NCI-H2029 (cell line): ENCODE results near the gene PLEKHH1.
"Not testable (repeated sequence)": the region's sequence is repeated elsewhere in the genome, so short reads cannot be mapped to it uniquely, and the experiment has no call there.

Experiments used
- DNase-seq: peaks from one replicate; lab custom pipeline; 2025; lab: John Stamatoyannopoulos, UW

The PLEKHH1 gene

DNA sequence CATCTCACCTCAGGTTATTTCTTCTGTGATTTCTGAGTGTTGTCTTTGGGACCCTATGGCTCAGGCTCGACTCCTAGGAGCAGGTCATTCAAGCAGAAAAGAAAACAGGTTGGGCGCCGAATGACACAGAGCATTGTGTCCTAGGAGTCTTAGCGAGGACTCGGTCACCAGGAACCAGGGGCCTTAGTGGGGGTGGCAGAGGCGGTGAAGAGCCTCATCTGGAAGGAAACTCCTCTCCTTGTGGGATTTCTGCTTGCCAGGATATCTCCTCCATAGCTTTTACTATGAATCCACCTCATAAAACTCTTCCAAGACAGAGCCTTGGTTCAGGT, 630 bp downstream of the PLEKHH1 start:
- DNase-seq = no peak

DNA sequence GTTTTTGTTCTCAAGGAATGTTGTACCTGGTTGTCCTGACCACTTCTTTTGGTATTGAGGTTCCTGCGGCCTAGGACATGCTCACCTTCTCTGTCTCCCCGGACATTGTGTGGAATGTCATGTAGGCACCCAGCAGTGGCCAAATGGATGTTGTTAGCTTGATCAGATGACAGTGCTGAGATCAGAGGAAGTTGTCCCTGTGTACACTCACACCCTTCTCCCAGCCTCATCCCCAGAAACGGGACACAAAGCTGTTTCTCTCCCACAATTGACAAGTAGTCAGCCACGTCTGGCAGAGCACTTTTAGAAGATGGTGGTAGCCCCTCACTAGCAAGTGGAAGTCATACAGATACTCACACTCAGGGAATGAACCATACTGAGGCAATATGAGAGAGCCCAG, 3.0 kb downstream of the PLEKHH1 start:
- no peak for DNase-seq

DNA sequence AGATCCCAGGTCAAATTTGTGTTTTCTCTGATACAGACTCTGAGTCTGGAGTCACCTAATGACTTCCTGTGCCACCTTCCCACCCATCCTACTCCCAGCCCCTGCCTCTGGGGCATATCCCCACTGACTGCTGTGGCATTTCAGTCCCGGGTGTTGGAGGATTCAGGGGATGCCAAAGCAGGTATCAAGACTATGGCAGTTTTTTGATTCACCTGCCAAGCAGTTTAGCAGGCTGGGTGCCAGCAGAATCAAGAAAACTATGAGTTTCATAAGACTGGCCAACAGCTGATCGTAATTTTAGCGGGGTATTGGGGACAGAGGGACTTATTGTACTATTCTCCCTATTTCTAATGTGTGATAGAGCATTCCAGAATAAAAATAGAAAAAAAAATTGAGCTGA, 4.6 kb downstream of the PLEKHH1 start:
- DNase-seq = no peak

DNA sequence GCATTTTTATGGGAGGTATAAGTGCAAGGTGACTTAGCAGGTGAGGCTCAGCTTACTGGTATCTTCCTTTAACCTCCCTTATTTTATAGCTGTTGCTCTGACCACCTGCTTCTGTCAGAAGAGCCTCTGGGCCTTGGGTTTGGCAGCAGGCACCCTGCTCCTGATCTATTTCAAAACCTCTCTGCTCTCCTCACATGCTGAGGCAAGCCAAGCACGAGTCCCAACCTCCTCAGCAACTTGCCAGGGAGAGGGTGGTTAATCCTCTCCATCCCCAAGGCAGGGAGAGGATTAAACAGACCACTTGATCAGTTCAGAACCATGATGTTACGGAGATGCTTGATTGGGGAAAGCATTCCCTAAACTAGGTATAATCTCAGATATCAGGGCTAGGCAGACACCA, 5.4 kb downstream of the PLEKHH1 start:
- no peak for DNase-seq

DNA sequence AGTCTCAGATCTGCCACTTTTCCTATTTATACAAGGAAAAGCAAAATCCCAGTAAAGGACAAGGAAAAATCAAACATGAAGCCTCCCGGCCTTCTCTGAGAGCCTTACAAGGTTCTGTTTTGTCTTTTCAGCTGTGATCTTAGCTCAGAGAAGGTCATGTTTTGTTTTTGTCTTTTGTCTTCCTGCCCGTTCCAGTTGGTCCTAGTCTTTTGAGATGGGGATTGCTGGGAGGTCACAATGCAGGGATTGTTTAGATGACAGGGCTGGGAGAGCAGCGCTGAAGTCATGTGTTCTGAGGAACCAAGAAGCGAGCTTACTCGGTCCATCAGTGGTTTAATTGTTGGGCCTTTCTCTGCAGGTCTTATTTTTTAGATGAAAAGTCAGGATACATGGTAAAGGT, 6.0 kb downstream of the PLEKHH1 start:
- DNase-seq = no peak

DNA sequence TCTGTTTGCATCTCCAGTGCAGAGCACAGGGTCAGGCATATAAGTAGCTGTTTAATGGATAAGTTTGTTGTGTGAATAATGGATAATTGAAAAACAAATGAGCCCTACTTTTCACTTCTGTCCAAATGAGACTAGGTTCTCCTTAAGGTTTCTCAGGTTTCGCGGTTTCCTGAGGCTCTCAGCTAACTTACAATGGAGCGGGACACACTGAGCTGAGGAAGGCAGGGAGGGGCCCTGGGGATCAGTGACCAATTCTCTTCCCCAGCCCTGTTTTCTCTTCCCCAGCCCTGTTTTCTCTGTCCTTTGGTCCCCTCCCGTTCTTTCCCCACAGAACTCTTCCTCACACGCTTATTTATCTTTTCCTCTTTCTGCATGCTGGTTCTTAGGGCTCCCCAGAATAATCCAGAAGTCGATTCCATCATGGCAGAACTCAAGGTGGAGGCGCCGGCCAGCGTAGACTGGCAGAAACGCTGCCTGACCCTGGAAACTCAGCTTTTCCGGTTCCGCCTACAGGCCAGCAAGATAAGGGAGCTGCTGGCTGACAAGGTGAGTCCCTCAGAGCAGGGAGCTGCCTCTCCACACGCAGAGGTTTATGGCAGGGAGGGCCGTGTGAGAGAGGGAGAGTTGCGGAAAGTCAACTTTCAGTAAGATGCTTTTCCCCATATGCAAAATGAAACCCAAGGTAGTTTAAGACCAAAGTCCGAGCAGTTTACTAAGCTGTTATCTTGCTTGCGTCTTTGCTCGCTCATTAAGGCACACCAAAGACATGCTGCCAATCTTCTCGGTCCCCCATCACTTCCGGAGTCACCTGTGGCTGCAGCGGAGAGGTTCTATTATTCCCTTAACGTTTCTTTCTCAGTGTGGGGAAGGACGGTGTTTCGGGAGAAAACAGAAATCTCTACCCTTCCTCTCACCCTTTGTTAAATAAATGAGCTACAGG, 8.6 kb downstream of the PLEKHH1 start:
- no peak for DNase-seq

DNA sequence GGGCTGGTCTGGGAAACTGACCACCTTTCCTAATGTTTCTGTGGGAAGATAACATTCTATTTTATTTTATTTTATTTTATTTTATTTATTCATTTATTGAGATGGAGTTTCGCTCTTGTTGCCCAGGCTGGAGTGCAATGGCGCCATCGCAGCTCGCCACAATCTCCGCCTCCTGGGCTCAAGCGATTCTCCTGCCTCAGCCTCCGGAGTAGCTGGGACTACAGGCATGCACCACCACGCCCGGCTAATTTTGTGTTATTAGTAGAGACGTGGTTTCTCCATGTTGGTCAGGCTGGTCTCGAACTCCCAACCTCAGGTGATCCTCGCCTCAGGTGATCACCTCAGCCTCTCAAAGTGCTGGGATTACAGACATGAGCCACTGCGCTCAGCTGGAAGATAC, 9.5 kb downstream of the PLEKHH1 start:
- DNase-seq = not testable (repeated sequence)

DNA sequence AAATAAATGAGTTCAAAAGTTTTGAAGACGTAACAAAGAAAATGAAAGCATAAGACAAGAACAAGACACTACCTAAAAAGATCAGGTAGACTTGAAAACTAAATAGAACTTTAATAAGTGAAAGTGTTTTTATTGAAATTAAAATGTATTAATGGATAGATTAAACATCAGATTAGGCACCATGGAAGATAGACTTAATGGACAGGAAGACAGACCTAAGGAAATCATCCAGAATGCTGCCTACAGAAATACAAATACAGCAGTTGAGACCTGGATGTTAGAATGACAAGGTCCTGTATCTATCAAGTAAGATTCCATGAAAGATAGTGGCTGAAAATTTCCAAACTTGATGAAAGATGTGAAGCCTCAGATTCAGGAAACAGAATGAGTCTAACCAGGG, 11.5 kb downstream of the PLEKHH1 start:
- no peak for DNase-seq

DNA sequence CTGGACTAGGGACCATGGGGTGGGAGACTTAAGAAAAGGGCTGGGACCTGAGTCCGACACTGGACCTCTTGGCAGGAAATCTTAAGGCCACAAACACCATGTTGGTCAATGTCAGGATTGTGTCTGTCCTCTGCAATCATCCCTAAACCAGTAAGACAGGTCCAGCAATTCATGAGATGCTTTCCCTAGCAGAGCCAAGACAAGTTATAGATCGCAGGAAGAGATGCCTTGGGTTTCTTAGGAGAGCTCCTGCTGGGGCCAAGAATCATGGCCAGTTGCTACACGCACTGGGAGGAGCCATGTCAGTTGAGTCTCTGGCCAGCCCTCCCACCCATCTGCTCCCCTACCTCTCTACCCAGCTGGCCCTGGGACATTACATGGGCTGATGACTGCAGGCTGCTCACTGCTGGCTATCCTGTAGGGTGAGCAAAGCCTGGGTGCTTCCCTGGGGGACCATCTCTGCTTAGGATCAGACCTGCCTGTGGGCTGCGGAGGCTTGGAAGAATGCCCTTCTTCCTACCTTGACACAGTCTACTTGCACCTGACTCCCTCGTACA, 14.2 kb downstream of the PLEKHH1 start:
- no peak for DNase-seq

DNA sequence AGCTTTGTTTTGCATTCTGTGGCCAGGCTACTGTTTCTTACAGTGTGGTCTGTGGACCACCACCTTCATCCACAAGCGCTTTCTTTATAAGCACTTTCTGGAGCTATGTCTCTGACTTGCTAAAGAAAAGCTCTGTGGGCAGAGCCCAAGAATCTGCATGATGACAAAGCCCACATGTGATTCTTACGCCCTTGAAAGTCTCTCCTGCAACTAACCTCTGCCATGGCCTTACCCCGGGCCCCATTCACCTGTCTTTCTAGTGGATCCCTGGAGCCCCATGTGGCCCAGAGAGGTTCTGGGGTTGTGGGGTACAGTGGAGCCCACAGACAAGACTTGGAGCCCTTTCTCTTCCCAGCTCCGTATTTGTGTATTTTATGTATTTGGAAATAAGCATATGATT, 16.6 kb downstream of the PLEKHH1 start:
- no peak for DNase-seq

DNA sequence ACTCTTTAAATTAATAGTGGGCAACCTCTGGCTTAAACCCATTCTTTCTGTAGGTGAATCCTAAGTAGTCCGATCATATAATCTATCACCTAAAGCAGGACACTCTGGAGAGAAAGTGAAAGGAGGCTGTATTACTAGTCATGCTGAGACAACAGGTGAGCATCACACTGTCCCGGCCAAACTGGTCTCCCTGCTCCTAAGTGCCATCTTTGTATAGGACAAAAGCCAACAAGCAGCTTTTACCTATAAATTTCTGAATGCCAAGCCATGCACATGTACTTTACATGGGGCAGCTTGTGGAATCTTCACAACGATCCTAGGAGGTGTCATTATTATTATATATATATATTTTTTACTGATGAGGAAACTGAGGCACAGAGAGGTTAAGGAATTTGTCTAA, 18.0 kb downstream of the PLEKHH1 start:
- DNase-seq = no peak

DNA sequence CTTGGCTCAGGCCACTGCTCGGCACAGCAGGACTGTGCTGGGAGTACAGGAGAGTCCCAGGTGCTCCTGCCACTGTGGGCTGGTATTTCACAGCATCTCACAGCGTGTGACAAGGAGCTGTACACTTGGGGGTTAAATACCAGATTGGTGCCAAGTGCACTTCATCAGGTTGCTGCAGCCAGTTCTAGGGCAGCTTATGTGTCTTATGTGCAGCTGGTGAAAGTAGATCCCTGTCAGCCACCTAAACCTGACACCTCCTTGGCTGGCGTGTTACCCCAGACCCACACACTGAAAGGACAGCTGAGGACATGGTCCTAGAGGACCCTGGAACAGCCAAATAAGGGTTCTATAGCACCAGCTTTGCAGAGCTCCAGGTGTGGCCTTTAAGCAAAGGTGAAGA, 18.9 kb downstream of the PLEKHH1 start:
- peak; percentile 56 for DNase-seq

DNA sequence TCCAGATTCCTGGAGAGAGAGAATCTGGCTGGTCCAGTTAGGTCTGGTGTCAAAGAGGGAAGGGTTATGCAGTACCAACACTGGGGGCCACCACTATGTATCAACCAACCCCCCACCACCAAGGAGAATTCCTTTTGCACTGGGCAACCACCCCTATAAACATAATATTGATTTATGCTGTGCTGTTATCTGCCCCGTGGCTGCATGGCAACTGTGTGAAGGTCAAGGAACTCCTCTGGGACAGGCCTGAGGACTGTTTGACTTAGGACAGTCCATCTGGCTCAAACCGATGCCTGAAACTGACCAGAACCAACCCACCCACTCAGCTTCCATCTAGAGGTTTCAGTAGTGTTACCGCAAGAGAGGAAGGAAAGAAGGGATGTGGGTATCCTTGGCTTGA, 20.5 kb downstream of the PLEKHH1 start:
- DNase-seq = no peak

DNA sequence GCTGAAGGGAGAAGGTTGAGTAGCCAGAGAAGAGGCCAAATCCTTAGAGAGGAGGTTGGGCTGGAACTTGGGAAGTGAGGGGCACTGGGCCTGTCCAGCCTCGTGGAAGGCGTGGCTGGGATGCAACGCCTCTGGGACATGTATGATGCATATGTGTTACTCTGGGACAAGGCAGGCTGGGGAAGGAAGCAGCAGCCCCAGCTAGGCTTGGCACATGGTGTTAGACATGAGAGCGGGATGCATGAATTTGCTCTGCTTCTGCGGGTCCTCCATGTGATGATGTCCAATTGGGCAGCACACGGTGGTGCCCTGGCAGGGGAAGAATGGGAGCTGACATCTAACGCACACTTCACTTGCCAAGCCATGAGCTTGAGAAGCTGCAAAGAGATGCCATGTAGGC, 21.3 kb downstream of the PLEKHH1 start:
- DNase-seq = no peak

DNA sequence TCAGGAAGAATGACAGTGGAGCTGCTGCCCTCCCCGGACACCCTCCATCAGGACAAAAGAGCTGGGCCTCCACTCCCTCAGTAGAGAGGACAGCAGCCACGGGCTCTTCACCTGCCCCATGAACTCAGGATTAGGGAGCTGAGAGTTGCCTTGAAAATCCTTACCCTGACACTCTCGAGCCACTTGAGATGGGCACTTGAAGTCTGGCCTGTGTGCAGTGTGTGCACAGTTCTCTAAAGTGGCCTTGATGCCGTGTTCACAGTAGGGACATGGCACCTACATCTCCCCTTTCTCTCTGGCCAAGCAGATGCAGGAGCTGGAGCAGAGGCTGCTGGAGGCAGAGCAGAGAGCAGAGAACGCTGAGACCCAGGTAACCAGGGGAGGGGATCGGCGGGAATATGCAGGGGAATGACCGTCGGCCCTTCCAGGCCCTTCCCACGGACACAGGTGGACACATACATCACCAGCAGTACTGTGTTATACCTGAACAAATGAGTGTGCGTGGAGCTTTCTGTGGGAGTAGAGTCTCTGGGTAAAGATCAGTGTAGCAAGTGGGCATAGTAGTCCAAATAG, 22.5 kb downstream of the PLEKHH1 start:
- DNase-seq = no peak

DNA sequence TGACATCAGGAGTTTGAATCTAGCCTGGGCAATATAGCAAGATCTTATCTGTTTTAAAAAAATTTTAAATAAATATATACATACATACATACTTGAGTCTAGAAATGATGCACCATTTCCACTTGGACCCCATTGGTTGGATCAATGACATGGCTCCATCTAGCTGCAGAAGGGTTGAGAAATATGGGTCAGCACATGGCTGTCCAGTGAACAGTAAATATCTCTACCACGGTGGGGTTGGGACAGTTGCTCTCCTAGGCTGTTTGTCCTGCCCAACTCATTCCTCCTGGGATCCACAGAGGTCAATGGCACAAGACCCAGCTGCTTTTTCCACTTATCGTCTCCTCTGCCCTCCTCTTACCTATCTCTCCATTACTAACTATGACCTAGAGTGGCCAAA, 23.6 kb downstream of the PLEKHH1 start:
- no peak for DNase-seq

DNA sequence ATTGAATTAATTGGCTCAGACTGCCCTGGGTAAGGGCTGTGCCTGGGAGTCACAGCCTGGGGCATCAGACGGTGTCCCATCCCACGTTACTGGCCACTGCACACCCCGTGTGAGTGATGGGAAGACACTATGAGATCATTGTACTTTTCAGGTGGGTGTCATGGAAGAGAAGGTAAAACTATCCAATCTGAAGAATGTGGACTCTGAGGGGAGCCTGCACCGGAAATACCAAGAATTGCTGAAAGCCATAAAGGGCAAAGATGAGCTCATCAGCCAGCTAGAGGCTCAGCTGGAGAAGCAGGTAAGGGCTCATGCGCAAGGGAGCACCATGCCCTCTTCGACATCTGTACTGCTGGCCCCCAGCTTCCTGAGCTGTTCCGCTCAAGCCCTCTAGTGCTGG, 24.0 kb downstream of the PLEKHH1 start:
- no peak for DNase-seq

DNA sequence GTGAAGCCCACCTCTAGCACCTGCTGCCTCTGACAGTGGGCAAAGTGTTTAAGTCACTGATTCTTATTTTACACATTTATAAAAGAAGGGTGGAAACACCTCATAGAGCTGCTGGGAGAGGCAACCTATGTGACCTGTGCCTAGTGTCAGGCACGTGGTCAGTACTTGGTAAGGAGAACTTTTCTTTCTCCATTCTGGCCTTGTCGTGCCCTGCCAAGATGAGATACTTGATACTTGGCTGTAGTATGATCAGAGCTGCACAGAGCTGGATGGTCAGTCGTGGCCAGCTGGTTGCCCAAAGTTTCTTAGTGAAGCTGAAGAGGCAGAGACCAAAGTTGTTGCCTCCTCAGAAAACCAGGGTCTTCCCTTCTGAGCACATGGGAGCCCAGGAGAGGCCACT, 24.6 kb downstream of the PLEKHH1 start:
- DNase-seq = no peak

DNA sequence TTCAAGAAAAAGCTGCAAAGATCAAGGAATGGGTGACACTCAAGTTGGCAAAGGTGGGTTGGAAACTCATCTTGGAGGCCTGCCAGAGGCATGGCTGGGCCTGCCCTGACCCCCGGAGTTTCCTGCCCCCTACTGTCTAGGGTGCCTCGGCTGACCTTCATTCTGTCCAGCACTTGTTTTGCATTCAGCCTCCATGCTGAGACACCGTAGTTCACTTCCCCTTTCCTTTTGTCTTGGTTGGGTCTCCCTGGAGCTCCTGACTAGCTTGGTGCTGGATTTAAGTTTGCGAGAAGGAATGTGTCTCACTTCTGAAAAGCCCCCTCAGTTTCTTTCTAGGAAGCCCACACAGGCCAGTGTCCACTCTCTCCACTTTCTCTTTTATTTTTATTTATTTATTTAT, 26.5 kb downstream of the PLEKHH1 start:
- DNase-seq = no peak

DNA sequence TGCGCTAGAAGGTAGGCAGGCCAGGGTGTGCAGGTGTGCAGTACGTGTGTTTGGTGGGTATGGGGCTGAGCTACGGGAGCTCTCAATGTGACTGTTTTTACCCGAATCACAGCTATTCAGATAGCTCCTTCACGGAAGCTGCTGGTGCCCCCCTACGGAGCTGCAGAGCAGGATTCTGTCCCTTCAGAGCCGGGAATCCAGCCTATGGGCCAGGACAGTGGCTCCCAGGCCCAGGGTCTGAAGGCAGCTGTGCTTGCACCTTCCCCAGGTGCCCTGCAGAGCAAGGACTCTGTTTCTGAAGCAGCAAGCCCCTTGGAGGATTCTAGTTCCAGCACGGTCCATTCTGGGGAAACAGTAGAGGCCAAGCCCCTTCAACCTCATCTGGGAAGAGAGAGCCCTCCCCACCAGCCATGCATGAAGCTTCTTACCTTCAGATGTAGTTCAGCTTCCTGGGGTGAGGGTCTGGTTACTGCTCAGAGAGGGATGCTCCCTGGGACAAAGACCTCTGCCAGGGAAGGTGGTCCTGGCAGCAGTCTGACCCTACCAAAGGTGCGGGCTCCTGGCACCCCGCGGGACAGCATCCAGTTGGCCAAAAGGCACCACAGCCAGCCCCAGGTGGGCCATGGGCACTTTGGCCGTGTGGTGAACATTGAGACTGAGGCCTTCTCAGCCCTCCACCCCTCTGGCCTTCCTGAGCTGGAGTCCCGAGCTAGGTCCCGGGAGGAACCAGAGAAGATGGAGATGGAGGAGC, 29.1 kb downstream of the PLEKHH1 start:
- DNase-seq = no peak

DNA sequence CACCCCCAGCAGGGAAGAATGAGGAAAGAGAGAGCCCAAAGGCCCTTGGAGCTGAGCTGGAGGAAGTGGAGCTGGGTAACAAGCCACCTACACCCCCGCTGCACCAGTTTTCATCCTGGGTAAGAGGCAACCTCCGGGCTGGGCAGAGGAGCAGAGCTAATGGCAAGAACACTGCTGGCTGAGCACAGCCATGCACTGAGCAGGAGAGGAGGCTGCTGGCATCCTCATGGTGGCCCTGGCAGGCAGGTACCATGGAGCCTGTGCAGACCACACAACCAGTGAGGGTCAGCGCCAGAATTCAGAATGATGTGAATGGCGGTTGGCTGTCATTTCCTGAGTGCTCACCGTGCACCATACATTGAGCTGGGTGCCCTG, 29.7 kb downstream of the PLEKHH1 start:
- DNase-seq = no peak

DNA sequence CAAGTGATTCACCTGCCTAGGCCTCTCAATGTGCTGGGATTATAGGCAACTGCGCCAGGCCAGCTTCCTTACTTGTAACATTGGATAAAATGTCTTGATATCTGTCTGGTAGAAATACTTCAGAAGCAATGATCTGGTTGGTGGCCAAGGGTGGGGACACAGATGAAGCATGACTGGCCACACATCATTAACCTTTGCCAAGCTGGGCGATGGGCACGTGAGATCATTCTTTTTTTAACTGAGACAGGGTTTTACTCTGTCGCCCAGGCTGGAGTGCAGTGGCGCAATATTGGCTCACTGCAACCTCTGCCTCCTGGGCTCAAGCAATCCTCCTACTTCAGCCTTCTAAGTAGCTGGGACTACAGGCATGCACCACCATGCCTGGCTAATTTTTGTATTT, 31.1 kb downstream of the PLEKHH1 start:
- no peak for DNase-seq

DNA sequence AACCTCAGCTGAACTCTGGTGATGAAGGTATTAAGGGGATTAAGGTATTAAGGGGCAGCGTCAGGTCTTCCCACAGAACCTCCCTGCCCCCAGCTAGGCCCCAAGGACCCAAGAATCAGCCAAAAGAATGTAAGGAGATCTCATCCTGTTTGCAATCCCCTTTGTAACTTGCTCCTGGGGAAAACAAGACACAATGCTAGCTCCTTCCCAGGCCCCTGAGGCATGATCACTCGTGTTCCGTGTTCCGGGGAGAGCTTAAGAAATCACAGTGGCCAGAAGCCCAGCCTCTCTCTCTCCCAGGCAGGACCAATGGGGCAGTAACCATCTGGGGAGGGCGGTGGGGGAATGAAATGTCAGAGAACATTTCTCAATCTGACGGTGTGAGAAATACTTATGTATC, 33.8 kb downstream of the PLEKHH1 start:
- DNase-seq = no peak
